GM12878 (cell line): Measurements from ENCODE around the gene CAMTA1. TPM values are rescaled to one million over a fixed set of nuclear protein-coding genes. Genes with fewer than 3 reads are reported as not detected.

Source experiments
- ATAC-seq: fragments of 200-7000 bp; cut with Tn5 transposase; 3 replicates; pipeline ENCODE4 v1.9.1; 2020; ENCODE audit warnings: mild to moderate bottlenecking, moderate library complexity
- BruUV-seq: library from RNA; stranded (reverse); fragments of 400-500 nt; replicated peaks from 2 replicates; lab custom pipeline; 2021; lab: Mats Ljungman, UMichigan
- CTCF ChIA-PET: fragments of 300-600 bp; sonication (Branson Sonifier 250); formaldehyde crosslinking; extraction: SDS; loops from one replicate; lab custom pipeline; 2021; ENCODE audit warnings: inconsistent platforms; lab: Yijun Ruan, JAX
- POLR2A ChIA-PET: fragments of 350-600 bp; formaldehyde crosslinking; extraction: SDS; loops from one replicate; lab custom pipeline; 2021; ENCODE audit warnings: inconsistent platforms; lab: Charles Lee
- RAD21 ChIA-PET: fragments of 300-600 bp; sonication (Branson Sonifier 250); formaldehyde crosslinking; loops from one replicate; lab custom pipeline; 2023; ENCODE audit warnings: antibody characterized with exemption; ENCODE audit not compliant: unreplicated experiment; lab: Charles Lee
- SMC1A ChIA-PET: fragments of 300-600 bp; sonication (Branson Sonifier 250); formaldehyde crosslinking; loops from one replicate; lab custom pipeline; 2023; ENCODE audit not compliant: unreplicated experiment, uncharacterized antibody; lab: Charles Lee
- DNase-seq: peaks from one replicate; pipeline ENCODE4 v3.0.0-alpha.2; 2011; ENCODE audit warnings: low read depth, low spot score
- FAIRE-seq: peaks from 3 replicates; lab custom pipeline; 2011; peaks lifted over from hg19 to GRCh38; lab: Jason Lieb, UNC
- H2AFZ ChIP-seq: 2 replicates; pipeline ENCODE4 v1.6.0; 2011; ENCODE audit warnings: low read depth, low read length, control low read depth; ENCODE audit not compliant: control insufficient read depth
- H3K27ac ChIP-seq: 2 replicates; pipeline ENCODE4 v1.5.1; 2011; ENCODE audit warnings: control low read depth; ENCODE audit not compliant: control insufficient read depth, insufficient read depth
- H3K27me3 ChIP-seq, 2 experiments: replicated peaks in 1 of 2; 2 replicates each; pipeline versions ENCODE4 v1.6.0 to v1.6.1; 2011; ENCODE audit warnings: low read length in 1 of 2; ENCODE audit not compliant: control insufficient read depth in 2 of 2, insufficient read depth in 2 of 2
- H3K36me3 ChIP-seq, 2 experiments: 2 replicates each; pipeline ENCODE4 v1.5.1; 2011; ENCODE audit warnings: low read length in 1 of 2; ENCODE audit not compliant: control insufficient read depth in 2 of 2, insufficient read depth in 2 of 2
- H3K4me1 ChIP-seq: 2 replicates; pipeline ENCODE4 v1.6.1; 2011; ENCODE audit warnings: mild to moderate bottlenecking, low read length, moderate library complexity, mixed read lengths; ENCODE audit not compliant: control insufficient read depth, insufficient read depth
- H3K4me2 ChIP-seq: 2 replicates; pipeline ENCODE4 v1.6.0; 2011; ENCODE audit warnings: control low read depth; ENCODE audit not compliant: control insufficient read depth, insufficient read depth
- H3K4me3 ChIP-seq: fragments of 200-600 bp; sonication (generic); 2 replicates; pipeline ENCODE4 v1.5.1; 2016
- H3K79me2 ChIP-seq: 2 replicates; pipeline ENCODE4 v1.6.0; 2011; ENCODE audit warnings: low read length; ENCODE audit not compliant: control insufficient read depth, insufficient read depth
- H3K9ac ChIP-seq: 2 replicates; pipeline ENCODE4 v1.8.0; 2011; ENCODE audit warnings: low read length, control low read depth, mixed read lengths; ENCODE audit not compliant: control insufficient read depth, insufficient read depth
- H3K9me3 ChIP-seq: replicated peaks from 3 replicates; pipeline ENCODE4 v1.5.1; 2011; ENCODE audit warnings: mild to moderate bottlenecking, low read length; ENCODE audit not compliant: control insufficient read depth, insufficient read depth
- H4K20me1 ChIP-seq: 2 replicates; pipeline ENCODE4 v1.6.0; 2011; ENCODE audit not compliant: control insufficient read depth, insufficient read depth
- BHLHE40 ChIP-seq, 2 experiments: fragments of 450-650 bp in 1 of 2; IDR thresholded peaks; 2 replicates each; pipeline ENCODE4 v1.6.1; 2011 to 2017; ENCODE audit warnings: low read depth in 2 of 2, borderline replicate concordance in 1 of 2, improper control_type of control experiment in 1 of 2, low read length in 1 of 2, mild to moderate bottlenecking in 1 of 2
- CBX5 ChIP-seq: sonication (generic); IDR thresholded peaks from 2 replicates; pipeline ENCODE4 v1.6.1; 2016; ENCODE audit warnings: low read depth, moderate library complexity, mild to moderate bottlenecking, inconsistent platforms
- DPF2 ChIP-seq: fragments of 450-650 bp; IDR thresholded peaks from 2 replicates; pipeline ENCODE4 v1.6.1; 2017; ENCODE audit warnings: mild to moderate bottlenecking
- EGR1 ChIP-seq, 2 experiments: IDR thresholded peaks; 1 replicate in 1 of 2; 2 replicates in 1 of 2; pipeline ENCODE4 v1.6.1; 2011 to 2012; ENCODE audit warnings: low read depth in 2 of 2, low read length in 2 of 2, borderline replicate concordance in 1 of 2, mild to moderate bottlenecking in 1 of 2, moderate library complexity in 1 of 2
- MTA2 ChIP-seq: fragments of 450-650 bp; IDR thresholded peaks from 2 replicates; pipeline ENCODE4 v1.6.1; 2016; ENCODE audit warnings: low read depth, mild to moderate bottlenecking, moderate library complexity
- RFX5 ChIP-seq: IDR thresholded peaks from 2 replicates; pipeline ENCODE4 v1.6.1; 2011; ENCODE audit warnings: low read depth, low read length, improper control_type of control experiment
- STAT3 ChIP-seq: IDR thresholded peaks from 2 replicates; pipeline ENCODE4 v1.6.1; 2011; ENCODE audit warnings: low read depth, low read length, improper control_type of control experiment
- ZNF207 ChIP-seq: fragments of 450-650 bp; IDR thresholded peaks from 2 replicates; pipeline ENCODE4 v1.6.1; 2014; ENCODE audit warnings: antibody characterized with exemption, mild to moderate bottlenecking, borderline replicate concordance
- WGBS: methylation state at CpG from one replicate; pipeline ENCODE4 v1.1.6; 2016; ENCODE audit warnings: low lambda C conversion rate; ENCODE audit not compliant: insufficient replicate concordance, insufficient coverage; ENCODE audit errors: missing lambda C conversion rate; 5-methylcytosine and 5-hydroxymethylcytosine counted together
- in situ Hi-C: fragments of 300-500 bp; cut with MboI; formaldehyde crosslinking; loops from 9 replicates; pipeline ENCODE4 v1.14.3; 2018; ENCODE audit warnings: mixed read lengths
- intact Hi-C: fragments of 100-400 bp; cut with micrococcal nuclease; formaldehyde crosslinking; loops from one replicate; pipeline ENCODE4 v1.14.2; 2022; ENCODE audit not compliant: unreplicated experiment
- polyA plus RNA-seq, 11 experiments: library from polyadenylated mRNA; depleted of rRNA in 4 of 11; unstranded in 6 of 11; stranded (reverse) in 5 of 11; fragments of >200 nt; fragmentation: Nextera tagmentation in 4 of 11; fragmentation: Illumina TruSeq in 1 of 11; extraction: Ambion mirVana in 4 of 11; extraction: Trizol in 1 of 11; gene quantifications; 1 replicate in 1 of 11; 2 replicates in 10 of 11; pipeline versions ENCODE4 v1.2.1 to v1.2.3, GENCODE V29; 2011 to 2016; ENCODE audit warnings: inconsistent platforms in 2 of 11, missing spikeins in 2 of 11, low read depth in 1 of 11
- total RNA-seq, 4 experiments: library from RNA; depleted of rRNA in 3 of 4; stranded (reverse); fragments of >200 nt in 3 of 4; fragmentation: Illumina TruSeq in 1 of 4; extraction: Trizol in 1 of 4; gene quantifications; 2 replicates each; pipeline versions ENCODE4 v1.2.1 to v1.2.3, GENCODE V29; 2013 to 2021
- TF ChIP-seq, protein P1 (sequence below): fragments of 450-650 bp; formaldehyde crosslinking; IDR thresholded peaks from 2 replicates; pipeline ENCODE4 v1.5.0; 2022; ENCODE audit warnings: mild to moderate bottlenecking, missing genetic modification characterization

The CAMTA1 gene
- total and polyA plus RNA-seq, 10 of the 15 experiments (the other 5 are each of a cell fraction or from before 2014, with no cell fraction given): 37.7 to 148 (median 76.4) TPM

DNA sequence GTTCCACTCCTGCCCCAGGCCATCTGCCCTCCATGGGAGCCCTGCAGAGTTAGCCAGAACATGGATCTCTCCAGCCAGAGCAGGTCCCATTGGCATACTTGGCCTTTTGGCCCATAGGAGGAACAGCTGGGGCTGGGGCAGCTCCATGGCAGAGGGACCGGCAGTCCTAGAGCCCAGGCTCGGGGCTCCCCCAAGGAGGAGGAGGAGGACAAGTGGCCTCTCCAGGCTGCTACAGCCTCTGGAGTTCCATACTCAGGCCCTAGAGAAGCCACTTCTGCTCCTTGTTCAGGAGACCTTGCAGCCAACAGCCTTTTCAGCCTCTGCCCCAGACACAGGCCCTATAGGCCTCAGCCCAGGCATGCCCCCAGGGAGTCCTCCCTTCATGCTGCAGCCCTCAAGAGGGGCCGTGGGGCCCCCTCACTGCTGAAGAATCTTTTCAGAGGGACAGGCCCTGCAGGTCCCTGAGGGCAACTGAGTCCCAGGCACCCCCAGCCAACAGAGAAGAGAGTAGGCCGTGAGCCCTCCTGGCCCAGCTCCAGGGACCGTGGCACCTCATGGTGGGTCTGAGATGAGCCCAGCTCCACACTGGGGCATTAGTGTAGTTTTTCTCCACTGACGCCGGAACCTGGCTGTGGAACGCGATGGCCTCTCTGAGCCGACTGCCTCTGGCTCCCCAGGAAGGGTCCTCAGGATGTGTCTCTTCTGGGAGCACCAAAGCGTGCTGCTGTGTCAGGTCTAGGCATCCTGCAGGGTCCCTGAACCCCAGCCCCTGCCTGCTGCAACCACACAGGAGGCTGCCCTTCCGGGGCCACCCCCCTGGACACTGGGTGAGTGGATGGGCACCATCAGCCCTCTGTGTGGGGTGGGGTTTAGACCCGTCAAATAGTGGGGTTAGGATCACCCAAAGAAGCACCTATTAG, 688.2 kb downstream of the CAMTA1 start:
- no peaks in the 10 kb centered on the region; a peak in 1 of 4 replicates for H3K27me3 ChIP-seq
- WGBS: 35% methylated on average over 13 of the region's 13 CpGs
- H2AFZ ChIP-seq: no peak overlapping the region
- ChIA-PET POLR2A (no interaction called here), SMC1A (no interaction called here), RAD21 (no interaction called here), CTCF (interaction anchor here (1.0 to 1.3 kb wide), 2 partner anchors 9 to 194 kb away, joined by 3 read pairs; no protein-coding TSS in a partner anchor)
- H3K9me3 ChIP-seq: no peaks in the 10 kb centered on the region
- no peak overlapping the region for H3K27ac ChIP-seq
- H4K20me1 ChIP-seq: no peaks in the 10 kb centered on the region
- H3K36me3 ChIP-seq: no peaks in the 10 kb centered on the region
- intact Hi-C loops: no loop called here
- ATAC-seq (no peak), DNase-seq (no peak), FAIRE-seq (no peak)
- H3K4me3 ChIP-seq: no peak overlapping the region
- H3K4me2 ChIP-seq: no peak overlapping the region
- in situ Hi-C loops: no loop called here
- H3K9ac ChIP-seq: no peak overlapping the region
- no peaks in the 10 kb centered on the region for H3K79me2 ChIP-seq
- no TSS peak for BruUV-seq
- peaks cover 10% of the 10 kb centered on the region for H3K4me1 ChIP-seq
- TF ChIP-seq STAT3: no peak
- no peak for TF ChIP-seq BHLHE40 (IDR thresholded peaks at IDR 0.05; ENCODE audit: borderline replicate concordance in 1 of 2, low read depth in 2 of 2, low read length in 1 of 2)
- no peak for TF ChIP-seq DPF2
- TF ChIP-seq, protein P1, sequence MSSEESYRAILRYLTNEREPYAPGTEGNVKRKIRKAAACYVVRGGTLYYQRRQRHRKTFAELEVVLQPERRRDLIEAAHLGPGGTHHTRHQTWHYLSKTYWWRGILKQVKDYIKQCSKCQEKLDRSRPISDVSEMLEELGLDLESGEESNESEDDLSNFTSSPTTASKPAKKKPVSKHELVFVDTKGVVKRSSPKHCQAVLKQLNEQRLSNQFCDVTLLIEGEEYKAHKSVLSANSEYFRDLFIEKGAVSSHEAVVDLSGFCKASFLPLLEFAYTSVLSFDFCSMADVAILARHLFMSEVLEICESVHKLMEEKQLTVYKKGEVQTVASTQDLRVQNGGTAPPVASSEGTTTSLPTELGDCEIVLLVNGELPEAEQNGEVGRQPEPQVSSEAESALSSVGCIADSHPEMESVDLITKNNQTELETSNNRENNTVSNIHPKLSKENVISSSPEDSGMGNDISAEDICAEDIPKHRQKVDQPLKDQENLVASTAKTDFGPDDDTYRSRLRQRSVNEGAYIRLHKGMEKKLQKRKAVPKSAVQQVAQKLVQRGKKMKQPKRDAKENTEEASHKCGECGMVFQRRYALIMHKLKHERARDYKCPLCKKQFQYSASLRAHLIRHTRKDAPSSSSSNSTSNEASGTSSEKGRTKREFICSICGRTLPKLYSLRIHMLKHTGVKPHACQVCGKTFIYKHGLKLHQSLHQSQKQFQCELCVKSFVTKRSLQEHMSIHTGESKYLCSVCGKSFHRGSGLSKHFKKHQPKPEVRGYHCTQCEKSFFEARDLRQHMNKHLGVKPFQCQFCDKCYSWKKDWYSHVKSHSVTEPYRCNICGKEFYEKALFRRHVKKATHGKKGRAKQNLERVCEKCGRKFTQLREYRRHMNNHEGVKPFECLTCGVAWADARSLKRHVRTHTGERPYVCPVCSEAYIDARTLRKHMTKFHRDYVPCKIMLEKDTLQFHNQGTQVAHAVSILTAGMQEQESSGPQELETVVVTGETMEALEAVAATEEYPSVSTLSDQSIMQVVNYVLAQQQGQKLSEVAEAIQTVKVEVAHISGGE: no peak
- TF ChIP-seq ZNF207: no peak
- no peak for TF ChIP-seq EGR1 (IDR thresholded peaks at IDR 0.05; ENCODE audit: borderline replicate concordance in 1 of 2, low read depth in 2 of 2, low read length in 2 of 2)
- TF ChIP-seq CBX5: no peak
- no peak for TF ChIP-seq RFX5
- TF ChIP-seq MTA2: no peak
